Activated B cell treated with CpG ODN at 0.5 μM for 24 hours (primary cell): Measurements from ENCODE around the gene EXOSC2. TPM values are rescaled to one million over a fixed set of nuclear protein-coding genes. Genes with fewer than 3 reads are reported as not detected.

ENCODE experiments used
- ATAC-seq: fragments of 200-7000 bp; cut with Tn5 transposase; one replicate; pipeline ENCODE4 v1.10.0; 2021; ENCODE audit warnings: low read depth, mild to moderate bottlenecking, moderate library complexity
- CTCF ChIA-PET: fragments of 350-600 bp; sonication (Branson Sonifier 250); formaldehyde crosslinking; loops from one replicate; lab custom pipeline; 2021; ENCODE audit warnings: antibody characterized with exemption; lab: Charles Lee
- POLR2A ChIA-PET: fragments of 350-600 bp; sonication (Branson Sonifier 250); formaldehyde crosslinking; loops from one replicate; lab custom pipeline; 2021; ENCODE audit warnings: antibody characterized with exemption; lab: Charles Lee
- DNase-seq: peaks from one replicate; pipeline ENCODE4 v3.0.0; 2022
- H3K27ac Mint-ChIP-seq: one replicate; pipeline ENCODE4 v1.8.0; 2020; ENCODE audit warnings: mixed read lengths
- H3K27me3 Mint-ChIP-seq: one replicate; pipeline ENCODE4 v1.8.0; 2021; ENCODE audit warnings: mixed read lengths
- H3K36me3 Mint-ChIP-seq: one replicate; pipeline ENCODE4 v1.8.0; 2021; ENCODE audit warnings: low read depth, mixed read lengths
- H3K4me1 Mint-ChIP-seq: one replicate; pipeline ENCODE4 v1.8.0; 2021; ENCODE audit warnings: mixed read lengths
- H3K4me3 Mint-ChIP-seq: one replicate; pipeline ENCODE4 v1.8.0; 2020; ENCODE audit warnings: mild to moderate bottlenecking, mixed read lengths
- H3K9me3 Mint-ChIP-seq: one replicate; pipeline ENCODE4 v1.8.0; 2020; ENCODE audit warnings: mixed read lengths
- intact Hi-C: fragments of 100-400 bp; cut with micrococcal nuclease; formaldehyde crosslinking; loops from one replicate; pipeline ENCODE4 v1.15.1; 2024
- total RNA-seq: library from RNA; stranded (reverse); gene quantifications from 2 replicates; pipeline ENCODE4 v1.2.3, GENCODE V29; 2022
- TF ChIP-seq, protein P1 (sequence below): fragments of 200-600 bp; IDR thresholded peaks from one replicate; pipeline ENCODE4 v1.8.0; 2022; ENCODE audit warnings: antibody characterized with exemption, mild to moderate bottlenecking

Gene EXOSC2
- total RNA-seq, 1 donor from 2014 or later = 54.8 TPM

DNA sequence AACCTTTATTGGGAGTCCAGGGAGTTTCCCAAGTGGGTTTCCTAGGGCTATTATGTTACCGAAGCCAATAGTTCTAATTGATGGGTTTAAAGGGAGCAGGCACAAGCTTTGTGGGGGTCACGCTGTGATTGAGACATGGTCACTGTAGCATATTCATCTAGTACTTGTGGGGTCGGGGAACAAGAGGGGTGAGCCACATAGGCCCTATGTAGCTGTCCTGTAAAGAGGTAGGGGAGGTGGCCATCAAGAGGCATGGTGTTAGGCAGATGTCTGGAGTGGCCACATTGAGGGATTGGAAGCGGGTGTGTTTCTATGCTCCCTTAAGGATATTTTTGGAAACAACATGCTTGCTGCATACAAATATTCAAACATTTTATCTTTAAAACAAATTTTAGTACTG is 50.1 kb downstream of the EXOSC2 start:
- Mint-ChIP-seq H3K27ac (no peak overlapping the region), H3K4me1 (peaks cover 1% of the 10 kb centered on the region), H3K9me3 (peaks cover 3% of the 10 kb centered on the region), H3K36me3 (peaks cover 7% of the 10 kb centered on the region), H3K27me3 (no peaks in the 10 kb centered on the region), H3K4me3 (no peak overlapping the region)
- ChIA-PET CTCF (no interaction called here), POLR2A (no interaction called here)
- DNase-seq (no peak), ATAC-seq (no peak)
- TF ChIP-seq, protein P1, sequence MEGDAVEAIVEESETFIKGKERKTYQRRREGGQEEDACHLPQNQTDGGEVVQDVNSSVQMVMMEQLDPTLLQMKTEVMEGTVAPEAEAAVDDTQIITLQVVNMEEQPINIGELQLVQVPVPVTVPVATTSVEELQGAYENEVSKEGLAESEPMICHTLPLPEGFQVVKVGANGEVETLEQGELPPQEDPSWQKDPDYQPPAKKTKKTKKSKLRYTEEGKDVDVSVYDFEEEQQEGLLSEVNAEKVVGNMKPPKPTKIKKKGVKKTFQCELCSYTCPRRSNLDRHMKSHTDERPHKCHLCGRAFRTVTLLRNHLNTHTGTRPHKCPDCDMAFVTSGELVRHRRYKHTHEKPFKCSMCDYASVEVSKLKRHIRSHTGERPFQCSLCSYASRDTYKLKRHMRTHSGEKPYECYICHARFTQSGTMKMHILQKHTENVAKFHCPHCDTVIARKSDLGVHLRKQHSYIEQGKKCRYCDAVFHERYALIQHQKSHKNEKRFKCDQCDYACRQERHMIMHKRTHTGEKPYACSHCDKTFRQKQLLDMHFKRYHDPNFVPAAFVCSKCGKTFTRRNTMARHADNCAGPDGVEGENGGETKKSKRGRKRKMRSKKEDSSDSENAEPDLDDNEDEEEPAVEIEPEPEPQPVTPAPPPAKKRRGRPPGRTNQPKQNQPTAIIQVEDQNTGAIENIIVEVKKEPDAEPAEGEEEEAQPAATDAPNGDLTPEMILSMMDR = no peak
- intact Hi-C loops = no loop called here

DNA sequence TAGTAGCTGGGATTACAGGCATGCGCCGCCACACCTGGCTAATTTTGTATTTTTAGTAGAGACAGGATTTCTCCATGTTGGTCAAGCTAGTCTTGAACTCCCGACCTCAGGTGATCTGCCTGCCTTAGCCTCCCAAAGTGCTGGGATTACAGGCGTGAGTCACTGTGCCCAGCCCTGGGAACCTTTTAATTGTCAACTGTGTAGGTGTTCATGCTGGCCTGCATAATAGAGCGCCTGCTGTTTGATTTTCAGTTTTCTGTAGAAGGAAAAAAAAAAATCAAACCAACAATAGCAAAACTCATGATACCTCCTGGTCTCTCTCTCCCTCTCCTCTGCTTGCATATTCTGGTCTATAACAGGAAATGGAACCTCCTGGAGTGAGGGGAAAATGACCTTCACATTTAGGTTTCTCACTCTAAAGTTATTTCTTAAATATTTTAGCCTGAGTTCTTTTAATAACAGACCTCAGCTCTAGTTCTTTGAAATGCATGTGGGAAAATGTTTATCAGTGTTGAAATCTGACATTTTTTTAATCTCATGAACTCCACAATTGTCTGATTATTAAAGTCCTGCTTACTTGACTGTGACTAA is 51.7 kb downstream of the EXOSC2 start:
- DNase-seq (no peak), ATAC-seq (no peak)
- intact Hi-C loops = no loop called here
- Mint-ChIP-seq H3K4me1 (no peaks in the 10 kb centered on the region), H3K9me3 (peaks cover 3% of the 10 kb centered on the region), H3K4me3 (no peak overlapping the region), H3K27ac (no peak overlapping the region), H3K27me3 (no peaks in the 10 kb centered on the region), H3K36me3 (peaks cover 6% of the 10 kb centered on the region)
- ChIA-PET CTCF (no interaction called here), POLR2A (no interaction called here)
- TF ChIP-seq, protein P1 = no peak

DNA sequence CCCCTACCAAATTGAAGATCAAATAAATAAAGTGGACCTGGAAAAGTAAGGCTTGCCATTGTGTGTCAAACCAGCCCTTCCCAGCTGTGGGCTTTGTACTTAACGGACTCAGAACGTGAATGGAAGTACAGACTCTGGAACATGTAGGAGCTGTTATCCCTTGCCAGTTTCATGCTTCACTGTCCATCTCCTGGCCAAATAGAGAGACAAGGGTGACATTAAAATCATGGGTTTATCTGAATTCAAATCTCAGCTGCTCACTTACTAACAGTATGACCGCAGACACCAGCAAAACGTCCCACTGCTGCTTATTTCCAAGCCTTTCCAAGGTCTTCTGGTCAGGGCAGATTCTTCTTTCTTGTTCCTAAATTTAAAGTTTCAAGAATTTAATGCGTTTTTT is 52.2 kb downstream of the EXOSC2 start:
- H3K4me3 Mint-ChIP-seq = no peak overlapping the region
- TF ChIP-seq, protein P1 = no peak
- H3K27me3 Mint-ChIP-seq = no peaks in the 10 kb centered on the region
- H3K9me3 Mint-ChIP-seq = peaks cover 3% of the 10 kb centered on the region
- ATAC-seq (no peak), DNase-seq (no peak)
- CTCF ChIA-PET = no interaction called here
- intact Hi-C loops = no loop called here
- POLR2A ChIA-PET = no interaction called here
- H3K27ac Mint-ChIP-seq = no peak overlapping the region
- H3K4me1 Mint-ChIP-seq = no peaks in the 10 kb centered on the region
- H3K36me3 Mint-ChIP-seq = peaks cover 1% of the 10 kb centered on the region

DNA sequence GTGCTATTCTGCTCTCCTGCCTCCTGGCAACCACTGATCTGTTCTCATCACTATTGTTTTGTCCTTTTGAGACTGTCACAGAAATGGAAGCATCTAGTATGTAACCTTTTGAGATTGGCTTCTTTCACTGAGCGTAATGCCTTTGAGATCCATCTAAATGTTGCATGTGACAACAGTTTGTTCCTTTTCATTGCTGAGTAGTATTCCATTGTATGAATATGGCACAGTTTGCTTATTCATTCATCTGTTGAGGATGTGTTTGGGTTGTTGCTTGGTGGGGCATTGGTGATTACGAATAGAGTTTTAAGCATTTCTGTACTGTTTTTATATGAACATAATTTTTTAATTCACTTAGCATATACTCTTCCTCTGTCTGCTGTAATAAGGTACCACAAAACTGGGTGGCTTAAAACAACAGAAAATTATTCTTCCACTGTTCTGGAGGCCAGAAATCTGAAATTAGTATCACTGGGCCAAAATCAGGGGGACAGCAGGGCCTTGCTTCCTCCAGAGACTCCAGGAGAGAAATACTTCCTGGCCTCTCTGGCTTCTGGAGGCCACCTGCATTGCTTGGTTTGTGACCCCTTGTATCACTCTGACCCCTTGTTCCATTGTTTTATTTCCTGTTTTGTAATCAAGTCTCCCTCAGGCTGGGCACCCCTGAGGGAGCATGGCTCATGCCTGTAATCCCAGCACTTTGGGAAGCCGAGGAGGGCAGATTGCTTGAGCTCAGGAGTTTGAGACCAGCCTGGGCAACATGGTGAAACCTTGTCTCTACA is 53.0 kb downstream of the EXOSC2 start:
- no peak for ATAC-seq
- H3K4me1 Mint-ChIP-seq = no peaks in the 10 kb centered on the region
- H3K4me3 Mint-ChIP-seq = no peak overlapping the region
- TF ChIP-seq, protein P1 = no peak
- H3K9me3 Mint-ChIP-seq = peaks cover 3% of the 10 kb centered on the region
- CTCF ChIA-PET = no interaction called here
- no peak overlapping the region for H3K27ac Mint-ChIP-seq
- H3K36me3 Mint-ChIP-seq = peaks cover 1% of the 10 kb centered on the region
- DNase-seq = no peak
- POLR2A ChIA-PET = no interaction called here
- intact Hi-C loops = no loop called here
- H3K27me3 Mint-ChIP-seq = no peaks in the 10 kb centered on the region

DNA sequence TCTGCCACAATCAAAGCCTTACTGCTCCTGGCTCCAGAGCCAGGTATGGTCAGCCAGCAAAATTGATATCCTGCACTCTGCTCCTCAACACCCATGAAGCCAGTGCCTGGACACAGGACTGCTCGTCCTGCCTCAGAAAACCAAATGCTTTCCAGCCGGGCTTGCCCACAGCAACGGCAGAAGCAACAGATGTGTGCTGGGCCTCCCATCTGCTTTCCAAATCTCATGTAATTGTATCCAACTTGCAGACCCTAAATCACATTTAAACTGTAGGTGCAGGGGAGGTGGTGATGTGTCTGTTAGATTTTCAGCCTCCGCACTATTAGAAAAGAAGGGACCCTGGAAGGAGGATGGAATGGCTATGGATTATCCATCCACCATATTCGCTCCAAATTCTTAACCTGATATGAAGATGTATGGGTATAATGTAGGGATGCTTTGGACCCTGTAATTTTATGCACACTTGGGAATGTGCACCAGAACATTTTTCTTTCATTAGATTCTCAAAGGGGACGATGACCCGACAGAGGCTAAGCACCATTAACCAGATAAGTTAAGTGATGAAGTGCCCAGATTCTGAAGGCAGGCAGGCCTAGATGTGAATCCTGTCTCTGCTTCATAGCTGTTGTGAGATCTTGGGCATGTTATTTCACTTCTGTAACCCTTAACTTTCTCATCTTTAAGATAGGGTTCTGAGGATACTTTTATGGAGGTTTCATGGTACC is 58.2 kb downstream of the EXOSC2 start:
- POLR2A ChIA-PET = no interaction called here
- no peaks in the 10 kb centered on the region for H3K9me3 Mint-ChIP-seq
- H3K4me1 Mint-ChIP-seq = peaks cover 22% of the 10 kb centered on the region
- no peak for ATAC-seq
- no peak for DNase-seq
- TF ChIP-seq, protein P1 = no peak
- H3K36me3 Mint-ChIP-seq = no peaks in the 10 kb centered on the region
- no peaks in the 10 kb centered on the region for H3K27me3 Mint-ChIP-seq
- H3K4me3 Mint-ChIP-seq = no peak overlapping the region
- intact Hi-C loops = no loop called here
- CTCF ChIA-PET = no interaction called here
- H3K27ac Mint-ChIP-seq = no peak overlapping the region
